ENCODE measurements around the gene GTF2F1.
"Not testable (repeated sequence)": the region's sequence is repeated elsewhere in the genome, so short reads cannot be mapped to it uniquely, and the experiment has no call there.

DNA sequence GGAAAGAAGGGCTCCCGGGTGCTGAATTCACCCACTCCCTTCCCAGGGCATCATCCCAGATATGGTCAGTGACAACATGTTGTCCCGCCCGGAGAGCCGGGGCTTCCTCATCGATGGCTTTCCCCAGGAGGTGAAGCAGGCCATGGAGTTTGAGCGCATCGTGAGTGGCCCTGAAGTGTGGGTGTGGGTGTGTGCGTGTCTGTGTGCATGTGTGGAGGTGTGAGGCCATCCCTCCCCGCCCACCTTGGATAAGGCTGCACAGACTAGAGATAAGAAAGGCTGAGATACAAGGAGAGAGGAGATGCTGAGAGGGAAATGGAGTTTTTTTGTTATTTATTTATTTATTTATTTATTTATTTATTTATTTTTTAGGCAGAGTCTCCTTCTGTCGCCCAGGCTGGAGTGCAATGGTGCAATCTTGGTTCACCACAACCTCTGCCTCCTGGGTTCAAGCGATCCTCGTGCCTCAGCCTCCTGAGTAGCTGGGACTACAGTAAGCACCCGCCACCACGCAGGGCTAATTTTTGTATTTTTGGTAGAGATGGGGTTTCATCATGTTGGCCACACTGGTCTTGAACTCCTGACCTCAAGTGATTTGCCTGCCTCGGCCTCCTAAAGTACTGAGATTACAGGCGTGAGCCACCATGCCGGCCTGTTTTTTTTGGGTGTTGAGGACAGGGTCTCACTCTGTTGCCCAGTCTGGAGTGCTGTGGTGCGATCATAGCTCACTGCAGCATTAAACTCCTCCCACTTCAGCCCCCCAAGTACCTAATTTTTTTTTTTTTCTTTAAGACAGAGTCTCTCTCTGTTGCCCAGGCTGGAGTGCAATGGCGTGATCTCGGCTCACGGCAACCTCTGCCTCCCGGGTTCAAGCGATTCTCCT, 7.3 kb upstream of the GTF2F1 start:
- TF ChIP-seq SP1 (IDR thresholded peaks at IDR 0.05); FOXK2 (IDR thresholded peaks at IDR 0.05); ZNF384 (IDR thresholded peaks at IDR 0.05); CTBP1 (IDR thresholded peaks at IDR 0.05; ENCODE audit: borderline replicate concordance); NFRKB (IDR thresholded peaks at IDR 0.05); ELF4 (IDR thresholded peaks at IDR 0.05); SUZ12 (IDR thresholded peaks at IDR 0.05); TARDBP (IDR thresholded peaks at IDR 0.05); PKNOX1 (IDR thresholded peaks at IDR 0.05); FOXA1 (IDR thresholded peaks at IDR 0.05); L3MBTL2 (conservative IDR thresholded peaks at IDR 0.05); BHLHE40 (IDR thresholded peaks at IDR 0.05; ENCODE audit: borderline replicate concordance); HDGF (IDR thresholded peaks at IDR 0.05; ENCODE audit: borderline replicate concordance): not testable (repeated sequence)

Measured in HEK293T (cell line).